Measurements from ENCODE around the gene CHPF2. TPM values are rescaled to one million over a fixed set of nuclear protein-coding genes. Genes with fewer than 3 reads are reported as not detected.

Gene CHPF2
- total RNA-seq, 1 donor from 2014 or later: 37.2 TPM

DNA sequence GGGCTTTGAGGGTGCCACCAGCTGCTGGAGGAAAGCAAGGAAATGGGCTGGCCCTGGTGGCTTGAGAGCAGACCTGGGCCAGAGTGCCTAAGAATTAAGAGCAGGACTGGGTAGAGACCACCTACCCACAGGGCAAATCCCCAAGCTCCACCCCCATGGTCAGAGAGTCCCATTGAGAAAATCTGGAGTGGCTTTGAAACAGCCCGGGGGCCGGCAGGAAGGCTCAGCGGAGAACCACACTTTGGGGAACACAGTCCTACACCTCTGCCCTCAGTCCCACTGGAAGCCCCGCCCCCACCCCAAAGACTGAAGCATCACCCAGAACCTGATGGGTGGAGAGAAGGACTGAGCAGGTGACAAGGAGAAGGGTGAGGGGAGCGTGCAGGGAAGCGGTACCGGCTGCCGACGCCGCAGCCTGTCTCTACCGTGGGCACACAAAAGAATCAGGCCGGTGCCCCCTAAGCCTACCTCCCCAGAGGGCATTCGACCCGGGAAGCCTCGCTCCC is 12.6 kb downstream of the CHPF2 start:
- Histone ChIP-seq H3K27ac (no peak overlapping the region), H3K4me3 (peak overlapping the region; percentile 25), H3K36me3 (peaks cover 23% of the 10 kb centered on the region), H3K27me3 (peaks cover 23% of the 10 kb centered on the region), H3K4me1 (peaks cover 31% of the 10 kb centered on the region), H3K9me3 (no peaks in the 10 kb centered on the region)
- no peak for ATAC-seq
- TF ChIP-seq, protein P1, sequence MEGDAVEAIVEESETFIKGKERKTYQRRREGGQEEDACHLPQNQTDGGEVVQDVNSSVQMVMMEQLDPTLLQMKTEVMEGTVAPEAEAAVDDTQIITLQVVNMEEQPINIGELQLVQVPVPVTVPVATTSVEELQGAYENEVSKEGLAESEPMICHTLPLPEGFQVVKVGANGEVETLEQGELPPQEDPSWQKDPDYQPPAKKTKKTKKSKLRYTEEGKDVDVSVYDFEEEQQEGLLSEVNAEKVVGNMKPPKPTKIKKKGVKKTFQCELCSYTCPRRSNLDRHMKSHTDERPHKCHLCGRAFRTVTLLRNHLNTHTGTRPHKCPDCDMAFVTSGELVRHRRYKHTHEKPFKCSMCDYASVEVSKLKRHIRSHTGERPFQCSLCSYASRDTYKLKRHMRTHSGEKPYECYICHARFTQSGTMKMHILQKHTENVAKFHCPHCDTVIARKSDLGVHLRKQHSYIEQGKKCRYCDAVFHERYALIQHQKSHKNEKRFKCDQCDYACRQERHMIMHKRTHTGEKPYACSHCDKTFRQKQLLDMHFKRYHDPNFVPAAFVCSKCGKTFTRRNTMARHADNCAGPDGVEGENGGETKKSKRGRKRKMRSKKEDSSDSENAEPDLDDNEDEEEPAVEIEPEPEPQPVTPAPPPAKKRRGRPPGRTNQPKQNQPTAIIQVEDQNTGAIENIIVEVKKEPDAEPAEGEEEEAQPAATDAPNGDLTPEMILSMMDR (IDR thresholded peaks at IDR 0.05): no peak
- no peak for DNase-seq
- intact Hi-C loops (cut with DNase I): loop anchor here (10.0 kb wide), 1 partner anchor 60 kb away; no protein-coding TSS in a partner anchor

DNA sequence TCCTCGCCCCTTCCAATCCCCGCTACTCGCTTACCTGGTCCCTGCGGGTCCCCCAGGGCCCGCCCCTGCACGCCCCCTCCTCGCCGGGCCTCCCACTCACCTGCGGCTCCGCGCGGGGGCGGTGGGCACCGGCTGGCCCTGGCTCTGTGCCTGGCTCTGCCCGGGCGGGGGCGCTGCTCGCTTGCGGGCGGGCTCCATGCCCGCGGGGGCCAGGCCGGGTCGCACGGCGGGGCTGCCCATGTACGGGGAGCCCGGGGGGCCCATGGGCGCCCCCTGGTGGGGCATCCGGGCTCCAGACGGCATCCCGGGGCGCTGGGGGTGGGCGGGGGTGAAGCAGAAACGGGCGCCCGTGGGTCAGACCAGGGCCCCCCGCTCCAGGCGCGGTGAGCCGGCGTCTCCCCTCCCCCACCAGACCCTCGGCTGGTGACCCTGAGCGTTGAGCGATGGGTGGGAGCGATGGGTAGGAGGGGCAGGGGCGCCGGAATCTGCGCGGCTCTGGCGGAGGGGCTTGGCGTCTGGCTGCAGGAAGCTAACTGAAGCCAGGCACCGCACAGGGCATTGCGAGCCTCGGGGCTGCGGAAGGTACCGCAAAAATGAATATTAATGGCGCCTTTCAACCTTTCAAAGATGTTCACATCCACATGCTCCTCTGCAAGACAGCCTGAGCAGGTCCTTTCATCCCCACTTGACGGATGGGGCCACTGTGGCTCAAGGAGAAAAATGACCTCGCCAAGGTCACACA is 13.2 kb downstream of the CHPF2 start:
- peaks cover 23% of the 10 kb centered on the region for H3K27me3 ChIP-seq
- no peak overlapping the region for H3K27ac ChIP-seq
- peaks cover 17% of the 10 kb centered on the region for H3K36me3 ChIP-seq
- H3K4me3 ChIP-seq: peak overlapping the region; percentile 25
- ATAC-seq: peak; percentile 45
- intact Hi-C loops (cut with DNase I): loop anchor here (10.0 kb wide), 1 partner anchor 59 kb away; no protein-coding TSS in a partner anchor
- DNase-seq: peak; percentile 70
- H3K9me3 ChIP-seq: no peaks in the 10 kb centered on the region
- TF ChIP-seq, protein P1 (IDR thresholded peaks at IDR 0.05): peak; percentile 63
- H3K4me1 ChIP-seq: peaks cover 38% of the 10 kb centered on the region

DNA sequence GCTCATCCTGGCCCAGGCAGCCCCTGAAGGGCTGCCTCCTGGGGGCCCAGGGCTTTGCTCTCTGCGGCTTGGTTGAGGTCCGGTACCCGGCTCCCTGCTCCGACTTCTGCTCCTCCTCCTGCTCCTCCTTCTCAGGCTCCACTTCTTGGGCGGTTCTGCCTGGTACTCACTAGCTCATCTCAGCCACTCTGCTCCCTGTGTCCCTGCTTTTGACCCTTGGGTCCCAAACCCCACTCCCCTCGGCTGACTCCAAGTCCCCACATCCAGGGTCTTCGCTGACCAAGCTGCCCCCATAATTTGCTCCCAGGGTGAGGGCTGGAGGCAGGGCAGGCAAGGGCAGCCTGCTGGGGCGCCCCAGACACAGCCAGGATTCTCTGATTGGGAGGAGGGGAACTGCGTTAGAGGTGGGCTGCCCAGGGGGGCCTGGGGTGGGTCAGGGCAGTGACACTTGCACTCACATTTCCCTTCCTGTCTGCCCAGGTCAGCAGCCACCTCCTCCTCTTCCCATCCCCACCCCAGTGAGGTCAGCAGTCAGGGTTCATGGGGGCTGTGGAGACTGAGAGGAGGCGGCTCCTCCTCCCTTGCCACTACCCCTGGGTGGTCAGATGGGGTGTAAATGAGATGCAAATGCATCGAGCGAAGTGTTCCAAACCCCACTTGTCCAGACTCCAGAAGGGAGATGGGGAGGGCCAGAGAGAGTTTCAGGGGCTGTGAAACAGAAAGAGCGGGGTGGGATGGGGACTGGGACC is 14.0 kb downstream of the CHPF2 start:
- no peak for DNase-seq
- no peaks in the 10 kb centered on the region for H3K9me3 ChIP-seq
- peak overlapping the region; percentile 25 for H3K4me3 ChIP-seq
- ATAC-seq: no peak
- H3K36me3 ChIP-seq: peaks cover 10% of the 10 kb centered on the region
- H3K27ac ChIP-seq: no peak overlapping the region
- peaks cover 23% of the 10 kb centered on the region for H3K27me3 ChIP-seq
- TF ChIP-seq, protein P1 (IDR thresholded peaks at IDR 0.05): no peak
- intact Hi-C loops (cut with DNase I): loop anchor here (10.0 kb wide), 1 partner anchor 59 kb away; no protein-coding TSS in a partner anchor
- peaks cover 43% of the 10 kb centered on the region for H3K4me1 ChIP-seq

DNA sequence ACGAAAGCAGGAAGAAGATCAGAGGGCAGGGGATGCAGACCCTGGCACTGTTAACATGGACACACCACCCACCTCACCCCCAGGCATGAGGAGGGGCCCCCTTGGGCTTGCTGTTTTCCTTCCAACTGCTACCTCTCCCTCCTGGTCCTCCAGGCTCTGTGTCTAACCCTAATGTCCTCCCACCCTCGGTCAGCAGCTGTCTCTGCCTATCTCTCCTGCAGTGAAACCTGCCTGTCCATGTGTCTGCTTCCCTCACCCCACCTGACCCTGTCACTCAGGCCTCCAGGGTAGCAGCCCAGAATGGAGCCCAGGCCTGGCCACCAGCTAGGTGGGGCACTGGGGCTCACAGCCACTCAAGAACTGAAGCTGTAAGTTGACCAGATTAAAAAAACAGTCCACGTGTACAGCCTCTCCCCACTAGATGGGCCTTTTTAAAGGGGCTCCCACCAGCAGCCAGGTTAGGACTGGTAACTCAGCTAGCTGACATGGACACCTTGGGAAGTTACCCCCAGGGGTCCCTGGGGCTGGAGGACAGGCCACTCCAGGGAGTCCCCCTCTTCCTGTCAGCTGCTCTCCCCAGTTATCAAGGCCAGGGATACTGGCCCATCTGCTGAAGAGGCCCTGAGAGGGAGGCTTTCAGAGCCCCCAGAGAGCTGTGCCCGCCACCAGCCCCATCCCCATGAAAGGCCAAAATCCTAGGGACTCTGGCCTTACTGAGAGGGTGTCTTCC is 14.7 kb downstream of the CHPF2 start:
- peak overlapping the region; percentile 61 for H3K4me3 ChIP-seq
- no peak for DNase-seq
- no peak for ATAC-seq
- H3K9me3 ChIP-seq: no peaks in the 10 kb centered on the region
- H3K4me1 ChIP-seq: peaks cover 45% of the 10 kb centered on the region
- H3K36me3 ChIP-seq: peaks cover 3% of the 10 kb centered on the region
- H3K27me3 ChIP-seq: peaks cover 23% of the 10 kb centered on the region
- TF ChIP-seq, protein P1 (IDR thresholded peaks at IDR 0.05): no peak
- H3K27ac ChIP-seq: no peak overlapping the region
- intact Hi-C loops (cut with DNase I): loop anchor here (10.0 kb wide), 1 partner anchor 58 kb away; no protein-coding TSS in a partner anchor

GRCh38 chr7:151247611-151248345 is 15.5 kb downstream of the CHPF2 start:
- H3K4me1 ChIP-seq: peaks cover 45% of the 10 kb centered on the region
- TF ChIP-seq, protein P1 (IDR thresholded peaks at IDR 0.05): no peak
- H3K27ac ChIP-seq: peak overlapping the region; percentile 80
- no peaks in the 10 kb centered on the region for H3K9me3 ChIP-seq
- H3K27me3 ChIP-seq: peaks cover 23% of the 10 kb centered on the region
- DNase-seq (no peak), ATAC-seq (no peak)
- no peaks in the 10 kb centered on the region for H3K36me3 ChIP-seq
- peak overlapping the region; percentile 61 for H3K4me3 ChIP-seq
- intact Hi-C loops (cut with DNase I): loop anchor here (10.0 kb wide), 1 partner anchor 57 kb away; no protein-coding TSS in a partner anchor
